Epidermal melanocyte (primary cell): Measurements from ENCODE around the gene SPRED2.

Source experiments
- DNase-seq: peaks from one replicate; pipeline ENCODE4 v3.0.0; 2011; ENCODE audit warnings: low spot score; ENCODE audit not compliant: insufficient read length

The SPRED2 gene

GRCh38 chr2:65386989-65387388 lies 45.4 kb downstream of the SPRED2 start:
- no peak for DNase-seq

- DNase-seq = no peak
Measured at GRCh38 chr2:65386344-65386743, 46.1 kb downstream of the SPRED2 start.

GRCh38 chr2:65383541-65384488 lies 48.6 kb downstream of the SPRED2 start:
- DNase-seq = no peak

- DNase-seq = no peak
Measured at GRCh38 chr2:65382776-65383357, 49.5 kb downstream of the SPRED2 start.

- DNase-seq = no peak
Measured at GRCh38 chr2:65382323-65382722, 50.1 kb downstream of the SPRED2 start.

GRCh38 chr2:65381607-65382051 lies 50.8 kb downstream of the SPRED2 start:
- no peak for DNase-seq

GRCh38 chr2:65380255-65380654 lies 52.1 kb downstream of the SPRED2 start:
- no peak for DNase-seq

- DNase-seq = no peak
Measured at GRCh38 chr2:65379721-65380171, 52.7 kb downstream of the SPRED2 start.

GRCh38 chr2:65379223-65379622 lies 53.2 kb downstream of the SPRED2 start:
- no peak for DNase-seq

- DNase-seq = no peak
Measured at GRCh38 chr2:65378290-65378689, 54.1 kb downstream of the SPRED2 start.

- no peak for DNase-seq
Measured at GRCh38 chr2:65377556-65378192, 54.7 kb downstream of the SPRED2 start.

GRCh38 chr2:65375723-65376122 lies 56.7 kb downstream of the SPRED2 start:
- DNase-seq = no peak

GRCh38 chr2:65374999-65375398 lies 57.4 kb downstream of the SPRED2 start:
- DNase-seq = no peak

- no peak for DNase-seq
Measured at GRCh38 chr2:65374575-65374974, 57.8 kb downstream of the SPRED2 start.

- DNase-seq = no peak
Measured at GRCh38 chr2:65373365-65373918, 59.0 kb downstream of the SPRED2 start.

- DNase-seq = no peak
Measured at GRCh38 chr2:65372619-65373018, 59.8 kb downstream of the SPRED2 start.

- no peak for DNase-seq
Measured at GRCh38 chr2:65371074-65371434, 61.3 kb downstream of the SPRED2 start.

- no peak for DNase-seq
Measured at GRCh38 chr2:65370387-65371073, 61.9 kb downstream of the SPRED2 start.

GRCh38 chr2:65369980-65370379 lies 62.4 kb downstream of the SPRED2 start:
- DNase-seq = no peak

- DNase-seq = no peak
Measured at GRCh38 chr2:65369574-65369973, 62.8 kb downstream of the SPRED2 start.

- no peak for DNase-seq
Measured at GRCh38 chr2:65368468-65368867, 63.9 kb downstream of the SPRED2 start.
